Activated naive CD8-positive, alpha-beta T cell treated with anti-CD3 and anti-CD28 coated beads for 36 hours (primary cell): Measurements from ENCODE around the gene ARL5A. TPM values are rescaled to one million over a fixed set of nuclear protein-coding genes. Genes with fewer than 3 reads are reported as not detected.

Source experiments
- DNase-seq: peaks from one replicate; pipeline ENCODE4 v3.0.0; 2021
- H3K27ac Mint-ChIP-seq: one replicate; pipeline ENCODE4 v1.8.0; 2022; ENCODE audit warnings: mild to moderate bottlenecking, moderate library complexity, mixed read lengths
- H3K27me3 Mint-ChIP-seq: one replicate; pipeline ENCODE4 v1.8.0; 2022; ENCODE audit warnings: mild to moderate bottlenecking, mixed read lengths
- H3K36me3 Mint-ChIP-seq: one replicate; pipeline ENCODE4 v1.8.0; 2021; ENCODE audit warnings: mild to moderate bottlenecking, mixed read lengths
- H3K4me1 Mint-ChIP-seq: one replicate; pipeline ENCODE4 v1.8.0; 2021; ENCODE audit warnings: mixed read lengths
- H3K4me3 Mint-ChIP-seq: one replicate; pipeline ENCODE4 v1.8.0; 2022; ENCODE audit warnings: mild to moderate bottlenecking, moderate library complexity, mixed read lengths
- H3K9me3 Mint-ChIP-seq: one replicate; pipeline ENCODE4 v1.8.0; 2022; ENCODE audit warnings: mixed read lengths
- total RNA-seq, 2 experiments: library from RNA; stranded (reverse); gene quantifications; one replicate each; pipeline ENCODE4 v1.2.3, GENCODE V29; 2021

The ARL5A gene
- total RNA-seq, 2 experiments from 2014 or later: 81.2 to 81.7 TPM

DNA sequence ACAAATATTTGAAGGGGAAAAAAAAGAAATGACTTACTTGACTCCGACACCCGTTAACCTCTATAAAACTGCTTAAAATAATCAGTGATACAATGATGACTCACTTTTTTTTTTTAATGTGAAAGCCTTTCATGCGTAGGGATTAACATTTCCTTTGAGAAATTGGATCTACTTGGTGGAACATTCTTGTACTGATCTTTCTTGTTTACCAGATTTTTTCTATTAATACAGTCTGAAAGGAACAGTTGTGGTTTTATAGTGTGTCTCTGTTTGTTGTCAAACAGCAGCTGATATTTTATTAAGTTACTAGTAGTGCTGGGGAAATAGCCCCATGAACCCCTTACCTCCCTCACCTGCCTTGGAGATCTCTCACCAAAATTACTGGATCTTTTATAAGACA, 53.7 kb downstream of the ARL5A start:
- Mint-ChIP-seq H3K27me3 (no peaks in the 10 kb centered on the region), H3K27ac (no peak overlapping the region), H3K36me3 (peaks cover 53% of the 10 kb centered on the region), H3K9me3 (peaks cover 8% of the 10 kb centered on the region), H3K4me3 (no peak overlapping the region), H3K4me1 (peaks cover 6% of the 10 kb centered on the region)
- no peak for DNase-seq

DNA sequence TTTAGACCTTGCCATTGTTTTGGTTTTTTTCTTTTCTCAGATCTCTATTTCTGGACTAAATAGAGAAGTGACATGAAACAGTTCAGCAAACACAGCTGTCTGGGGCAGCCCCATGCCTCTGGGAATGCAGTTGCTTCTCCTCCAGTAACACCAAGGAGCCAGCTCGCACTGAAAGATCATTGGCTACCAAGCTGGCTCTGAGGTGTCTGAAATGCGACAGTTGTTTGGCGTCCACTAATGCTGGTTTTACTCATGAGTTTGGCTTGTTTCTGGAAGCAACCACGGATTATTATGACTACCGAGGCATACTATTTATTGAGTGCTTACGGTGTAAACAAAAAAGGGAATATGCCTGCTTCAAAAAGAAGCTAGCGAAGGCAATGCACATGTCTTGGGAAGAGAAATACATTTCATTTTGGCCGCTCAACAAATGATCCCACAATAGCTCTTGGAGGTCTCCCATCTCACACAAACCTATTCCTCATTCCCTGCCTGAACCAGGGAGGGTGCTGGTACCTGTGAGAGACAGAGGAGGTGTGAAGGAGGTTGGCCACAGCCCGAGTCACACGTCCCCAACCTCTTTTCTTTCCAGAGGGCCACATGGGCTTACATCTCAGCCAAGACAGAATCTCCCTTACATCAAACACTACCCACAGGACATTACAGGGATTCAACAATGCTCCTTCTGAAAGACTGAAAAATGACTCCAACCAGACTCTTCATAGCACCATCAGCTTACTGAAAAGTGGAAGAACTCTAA, 56.4 kb downstream of the ARL5A start:
- Mint-ChIP-seq H3K9me3 (peaks cover 2% of the 10 kb centered on the region), H3K4me3 (no peak overlapping the region), H3K27me3 (no peaks in the 10 kb centered on the region), H3K4me1 (peaks cover 6% of the 10 kb centered on the region), H3K27ac (peak overlapping the region; percentile 53), H3K36me3 (peaks cover 35% of the 10 kb centered on the region)
- DNase-seq: no peak

- Mint-ChIP-seq H3K27me3 (no peaks in the 10 kb centered on the region), H3K9me3 (peaks cover 2% of the 10 kb centered on the region), H3K4me3 (no peak overlapping the region), H3K4me1 (peaks cover 8% of the 10 kb centered on the region), H3K27ac (peak overlapping the region; percentile 18), H3K36me3 (peaks cover 27% of the 10 kb centered on the region)
- no peak for DNase-seq
These were observed 57.2 kb downstream of the ARL5A start for GRCh38 chr2:151770995-151771394.

DNA sequence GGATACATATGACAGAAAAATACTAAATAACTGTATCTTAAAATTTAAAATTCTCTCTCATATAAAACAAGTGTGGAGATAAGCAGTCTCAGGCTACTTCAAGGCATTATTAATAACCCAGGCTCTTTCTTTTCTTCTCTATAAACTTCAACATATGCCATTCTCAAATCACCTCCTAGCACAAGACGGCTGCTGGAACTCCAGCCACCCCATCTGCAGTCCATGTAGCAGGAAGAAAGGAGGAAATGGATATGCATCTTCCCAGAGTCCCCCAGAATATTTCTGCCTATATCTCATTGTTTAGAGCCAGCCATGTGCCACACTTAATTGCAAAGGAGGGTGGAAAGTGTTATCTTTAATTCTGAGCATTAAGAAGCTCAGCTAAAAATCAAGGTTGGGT, 58.6 kb downstream of the ARL5A start:
- DNase-seq: no peak
- Mint-ChIP-seq H3K9me3 (peaks cover 2% of the 10 kb centered on the region), H3K27ac (no peak overlapping the region), H3K4me3 (no peak overlapping the region), H3K4me1 (peaks cover 4% of the 10 kb centered on the region), H3K27me3 (no peaks in the 10 kb centered on the region), H3K36me3 (peaks cover 17% of the 10 kb centered on the region)

- Mint-ChIP-seq H3K36me3 (peaks cover 19% of the 10 kb centered on the region), H3K27me3 (no peaks in the 10 kb centered on the region), H3K27ac (no peak overlapping the region), H3K4me3 (no peak overlapping the region), H3K4me1 (peaks cover 2% of the 10 kb centered on the region), H3K9me3 (peaks cover 2% of the 10 kb centered on the region)
- no peak for DNase-seq
These were observed 60.7 kb downstream of the ARL5A start for GRCh38 chr2:151767536-151767935.

GRCh38 chr2:151766437-151767153, 61.6 kb downstream of the ARL5A start:
- H3K27me3 Mint-ChIP-seq: no peaks in the 10 kb centered on the region
- H3K9me3 Mint-ChIP-seq: peaks cover 2% of the 10 kb centered on the region
- peaks cover 2% of the 10 kb centered on the region for H3K4me1 Mint-ChIP-seq
- H3K27ac Mint-ChIP-seq: no peak overlapping the region
- H3K4me3 Mint-ChIP-seq: no peak overlapping the region
- peaks cover 13% of the 10 kb centered on the region for H3K36me3 Mint-ChIP-seq
- no peak for DNase-seq

DNA sequence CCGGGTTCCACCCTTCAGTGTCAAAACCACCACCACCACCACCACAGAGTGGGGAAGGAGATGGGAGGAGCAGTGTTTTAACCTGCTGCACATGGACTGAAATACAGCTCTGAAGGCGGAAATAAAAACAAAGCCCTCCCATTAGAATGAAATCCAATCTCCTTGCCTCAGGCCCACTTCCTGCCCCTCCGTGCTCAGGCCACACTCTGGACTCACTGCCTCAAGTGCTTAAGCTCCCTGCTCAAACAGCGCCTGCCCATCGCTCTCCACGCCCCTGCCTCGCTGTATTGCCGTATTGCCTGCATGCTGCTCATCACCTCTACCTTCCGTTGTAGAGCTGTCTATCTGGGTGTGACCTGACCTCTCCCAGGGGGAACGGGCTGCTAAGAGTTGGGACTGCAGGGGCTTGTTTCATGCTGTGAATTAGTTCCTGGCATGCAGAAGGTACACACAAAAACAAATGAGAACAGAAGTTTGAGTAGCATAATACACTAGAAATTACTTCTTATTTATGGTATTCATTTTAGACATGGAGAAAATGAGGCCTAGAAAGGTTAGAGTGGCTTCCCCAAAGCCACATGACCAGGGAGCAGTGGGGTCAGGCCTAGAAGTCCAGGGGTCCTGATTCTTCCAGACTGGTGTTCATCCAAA, 62.3 kb downstream of the ARL5A start:
- Mint-ChIP-seq H3K27ac (no peak overlapping the region), H3K4me1 (peaks cover 2% of the 10 kb centered on the region), H3K36me3 (peaks cover 13% of the 10 kb centered on the region), H3K9me3 (peaks cover 2% of the 10 kb centered on the region), H3K4me3 (no peak overlapping the region), H3K27me3 (no peaks in the 10 kb centered on the region)
- no peak for DNase-seq

GRCh38 chr2:151762694-151763093, 65.5 kb downstream of the ARL5A start:
- H3K9me3 Mint-ChIP-seq: no peaks in the 10 kb centered on the region
- no peak for DNase-seq
- peaks cover 2% of the 10 kb centered on the region for H3K4me1 Mint-ChIP-seq
- H3K27ac Mint-ChIP-seq: no peak overlapping the region
- no peak overlapping the region for H3K4me3 Mint-ChIP-seq
- no peaks in the 10 kb centered on the region for H3K27me3 Mint-ChIP-seq
- H3K36me3 Mint-ChIP-seq: peaks cover 2% of the 10 kb centered on the region

- no peaks in the 10 kb centered on the region for H3K9me3 Mint-ChIP-seq
- H3K36me3 Mint-ChIP-seq: peaks cover 2% of the 10 kb centered on the region
- H3K27me3 Mint-ChIP-seq: no peaks in the 10 kb centered on the region
- H3K27ac Mint-ChIP-seq: no peak overlapping the region
- DNase-seq: no peak
- H3K4me3 Mint-ChIP-seq: no peak overlapping the region
- peaks cover 2% of the 10 kb centered on the region for H3K4me1 Mint-ChIP-seq
These were observed 66.5 kb downstream of the ARL5A start for GRCh38 chr2:151761687-151762086.

DNA sequence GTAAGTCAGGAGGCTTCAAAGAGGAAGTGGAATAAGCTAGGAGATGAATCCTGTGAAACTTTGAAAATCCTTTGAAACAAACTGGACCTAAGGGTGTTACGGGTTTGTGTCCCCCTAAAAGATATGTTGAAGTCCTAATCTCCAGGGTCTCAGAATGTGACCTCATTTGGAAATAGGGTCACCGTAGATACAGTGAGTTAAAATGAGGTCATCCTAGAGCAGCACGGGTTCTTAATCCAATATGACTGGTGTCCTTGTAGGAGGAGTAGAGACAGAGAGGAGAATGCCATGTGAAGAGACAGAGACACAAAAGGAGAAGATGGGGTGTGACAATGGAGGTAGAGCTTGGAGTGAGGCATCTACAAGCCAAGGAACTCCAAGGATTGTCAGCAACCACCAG, 67.0 kb downstream of the ARL5A start:
- Mint-ChIP-seq H3K9me3 (no peaks in the 10 kb centered on the region), H3K27me3 (no peaks in the 10 kb centered on the region), H3K27ac (no peak overlapping the region), H3K4me1 (peaks cover under 1% of the 10 kb centered on the region), H3K36me3 (peaks cover 2% of the 10 kb centered on the region), H3K4me3 (no peak overlapping the region)
- DNase-seq: no peak

DNA sequence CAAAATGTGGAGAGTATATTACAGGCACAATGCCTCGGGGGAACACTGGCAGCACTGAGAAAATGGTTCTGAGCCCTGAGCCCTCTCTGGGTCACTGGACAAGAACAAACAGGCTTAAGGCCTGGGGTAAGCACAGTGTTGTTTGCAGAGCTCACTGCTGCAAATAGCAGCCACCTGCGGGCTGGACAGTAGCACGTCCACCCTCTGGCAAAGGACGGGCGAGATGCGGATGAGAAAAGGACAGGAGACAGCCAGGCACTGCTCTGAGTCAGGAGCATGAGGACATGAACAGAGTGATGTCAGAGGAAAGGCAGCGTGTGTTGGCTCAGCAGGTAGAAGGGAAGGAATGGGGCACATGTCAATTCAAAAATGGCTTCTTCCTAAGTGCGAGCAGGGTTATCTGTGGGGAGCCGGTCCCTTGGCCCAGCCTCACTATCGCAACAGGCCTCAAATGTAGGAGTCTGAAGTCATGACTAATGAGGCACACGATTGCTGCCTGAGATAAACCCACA, 68.0 kb downstream of the ARL5A start:
- H3K36me3 Mint-ChIP-seq: peaks cover 2% of the 10 kb centered on the region
- no peak overlapping the region for H3K27ac Mint-ChIP-seq
- DNase-seq: no peak
- H3K9me3 Mint-ChIP-seq: no peaks in the 10 kb centered on the region
- H3K27me3 Mint-ChIP-seq: no peaks in the 10 kb centered on the region
- H3K4me3 Mint-ChIP-seq: no peak overlapping the region
- H3K4me1 Mint-ChIP-seq: no peaks in the 10 kb centered on the region

- DNase-seq: no peak
- H3K36me3 Mint-ChIP-seq: no peaks in the 10 kb centered on the region
- H3K27me3 Mint-ChIP-seq: no peaks in the 10 kb centered on the region
- H3K4me3 Mint-ChIP-seq: no peak overlapping the region
- H3K27ac Mint-ChIP-seq: no peak overlapping the region
- no peaks in the 10 kb centered on the region for H3K9me3 Mint-ChIP-seq
- H3K4me1 Mint-ChIP-seq: no peaks in the 10 kb centered on the region
These were observed 69.5 kb downstream of the ARL5A start for GRCh38 chr2:151758744-151759143.

- no peak overlapping the region for H3K27ac Mint-ChIP-seq
- DNase-seq: no peak
These were observed 70.4 kb downstream of the ARL5A start for GRCh38 chr2:151757861-151758260.

DNA sequence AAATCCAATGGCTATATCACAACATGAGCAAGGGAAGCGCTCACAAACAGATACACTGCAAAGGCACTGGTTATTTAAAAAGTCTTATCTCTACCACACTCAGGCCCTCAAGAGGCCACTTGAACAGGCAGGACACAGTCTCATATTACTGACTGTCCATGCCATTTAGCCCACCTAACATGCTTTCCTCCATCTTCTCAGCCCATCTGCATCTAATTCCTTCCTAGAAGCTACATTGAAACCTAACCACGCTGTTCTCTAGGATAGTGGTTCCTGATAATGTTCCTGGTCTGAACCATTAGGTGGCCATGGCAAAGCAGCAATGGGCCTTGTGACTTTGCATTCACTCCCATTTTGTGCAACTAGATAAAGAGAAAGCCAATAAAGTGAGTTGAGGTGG, 71.4 kb downstream of the ARL5A start:
- Mint-ChIP-seq H3K36me3 (no peaks in the 10 kb centered on the region), H3K27me3 (no peaks in the 10 kb centered on the region), H3K9me3 (no peaks in the 10 kb centered on the region), H3K4me3 (no peak overlapping the region), H3K27ac (no peak overlapping the region), H3K4me1 (no peaks in the 10 kb centered on the region)
- no peak for DNase-seq

More at GRCh38 chr2:151757861-151758260, 70.4 kb downstream of the ARL5A start:
- H3K4me3 Mint-ChIP-seq: no peak overlapping the region
- H3K4me1 Mint-ChIP-seq: no peaks in the 10 kb centered on the region
- no peaks in the 10 kb centered on the region for H3K9me3 Mint-ChIP-seq
- H3K27me3 Mint-ChIP-seq: no peaks in the 10 kb centered on the region
- no peaks in the 10 kb centered on the region for H3K36me3 Mint-ChIP-seq

DNA sequence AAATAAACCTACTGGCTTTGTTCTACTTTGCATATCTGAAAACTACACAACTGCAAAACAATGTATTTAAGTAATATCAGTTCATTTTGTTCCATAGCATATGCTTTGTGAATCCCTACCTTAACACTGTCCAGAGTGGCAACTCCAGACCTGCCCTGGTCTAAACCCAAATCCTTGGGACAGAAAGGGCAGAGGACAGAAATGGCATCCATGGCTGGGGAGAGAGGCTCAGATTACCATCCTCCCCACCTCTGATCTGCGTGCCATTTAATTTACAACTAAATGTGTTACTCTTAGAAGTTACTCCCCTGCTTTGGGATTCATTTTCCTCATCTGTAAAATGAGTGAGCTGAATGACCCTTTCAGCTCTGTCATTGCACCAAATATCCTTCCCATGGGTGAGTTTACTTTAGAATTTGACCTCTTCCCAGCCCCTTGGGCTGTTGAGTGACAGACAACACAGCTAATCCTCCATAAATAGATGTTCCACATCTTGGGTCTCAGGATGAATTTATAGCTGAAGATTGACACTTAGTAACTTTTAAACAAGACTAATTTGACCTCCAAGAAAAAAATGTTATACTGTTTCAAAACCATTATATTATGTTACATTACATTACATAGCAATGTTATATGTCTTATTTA, 73.8 kb downstream of the ARL5A start:
- Mint-ChIP-seq H3K9me3 (no peaks in the 10 kb centered on the region), H3K4me1 (no peaks in the 10 kb centered on the region), H3K36me3 (no peaks in the 10 kb centered on the region), H3K27ac (no peak overlapping the region), H3K27me3 (no peaks in the 10 kb centered on the region), H3K4me3 (no peak overlapping the region)
- no peak for DNase-seq
